GM15510 (cell line): Measurements from ENCODE around the gene FADS2.

Experiments
- POLR2A ChIP-seq: IDR thresholded peaks from 3 replicates; pipeline ENCODE4 v1.6.1; 2011; ENCODE audit warnings: borderline replicate concordance; ENCODE audit not compliant: insufficient read length; ENCODE audit errors: extremely low read depth

FADS2 gene

GRCh38 chr11:61911701-61912529 is 83.8 kb downstream of the FADS2 start:
- TF ChIP-seq POLR2A = no peak

GRCh38 chr11:61912530-61912898 is 84.4 kb downstream of the FADS2 start:
- TF ChIP-seq POLR2A = no peak

- TF ChIP-seq POLR2A = no peak
Measured at GRCh38 chr11:61912991-61913698, 85.0 kb downstream of the FADS2 start.

DNA sequence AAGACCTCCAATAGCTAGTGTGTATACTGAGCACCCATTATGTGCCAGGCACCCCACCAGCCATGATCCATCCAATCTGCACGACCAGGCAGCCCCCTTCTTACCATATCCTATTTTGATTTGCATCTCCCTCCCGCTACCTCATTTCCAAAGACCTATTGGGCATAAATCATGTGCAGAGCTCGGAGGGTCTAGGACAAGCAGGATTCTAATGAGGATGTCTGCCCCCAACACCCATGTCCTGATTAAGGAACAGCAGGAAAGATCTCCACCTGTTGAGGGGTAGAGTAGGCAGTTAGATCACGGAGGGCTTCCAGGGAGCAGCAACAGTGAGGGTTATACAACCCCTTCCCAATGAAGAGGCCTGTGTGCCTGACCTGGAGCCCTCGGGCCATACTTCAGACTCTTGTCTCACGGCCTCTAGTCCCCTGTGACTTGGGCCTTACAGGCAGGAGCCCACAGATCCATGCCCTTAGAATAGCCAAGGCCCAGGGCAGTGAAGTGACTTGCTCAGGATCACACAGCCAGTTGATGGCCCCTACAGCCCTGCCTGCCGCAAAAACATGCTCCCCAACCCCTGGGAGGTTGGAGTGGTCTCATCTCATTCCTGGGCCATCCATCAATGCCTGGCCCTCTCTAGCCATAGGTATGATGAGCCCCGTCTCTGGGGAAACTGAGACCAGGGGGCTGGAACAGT is 85.7 kb downstream of the FADS2 start:
- TF ChIP-seq POLR2A = no peak

DNA sequence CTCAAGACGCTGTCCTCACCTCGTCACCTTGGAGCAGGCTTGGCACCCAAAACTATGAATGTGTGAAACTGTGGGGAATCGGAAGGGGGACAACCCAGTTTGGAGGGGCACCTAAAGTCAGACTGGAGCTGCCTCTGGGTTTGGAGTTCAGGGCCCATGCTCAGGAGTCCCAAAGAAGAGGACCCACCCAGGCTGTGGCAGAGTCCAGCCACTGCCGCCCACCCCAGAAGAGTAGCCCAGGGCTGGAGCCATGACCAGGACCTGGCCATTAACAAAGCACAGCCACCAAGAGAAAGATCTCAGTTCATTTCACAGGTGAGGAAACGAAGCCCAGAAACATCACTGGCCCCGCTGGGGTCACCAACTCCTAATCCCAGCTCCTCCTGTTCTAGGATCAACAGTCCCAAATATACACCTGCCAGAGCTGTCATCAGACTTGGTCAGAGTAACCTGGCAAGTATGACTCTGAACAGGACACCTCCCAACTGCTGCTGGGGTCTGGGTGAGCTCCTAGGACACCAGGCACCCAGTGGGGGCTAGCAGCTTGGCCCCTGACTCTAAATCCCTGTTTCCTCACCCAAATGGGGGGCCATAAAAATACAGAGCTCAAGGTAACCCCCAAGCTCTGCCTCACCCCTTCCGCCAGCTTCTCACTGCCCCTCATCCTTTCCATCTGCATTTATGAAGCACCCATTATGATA is 86.5 kb downstream of the FADS2 start:
- no peak for TF ChIP-seq POLR2A

GRCh38 chr11:61916737-61917333 is 88.7 kb downstream of the FADS2 start:
- TF ChIP-seq POLR2A = no peak
